ENCODE measurements around the gene BIN1.

Gene BIN1

GRCh38 chr2:127103243-127104165, 3.5 kb downstream of the BIN1 start:
- no peak for DNase-seq

- no peak for DNase-seq
Observed at GRCh38 chr2:127102521-127103242, 4.3 kb downstream of the BIN1 start.

GRCh38 chr2:127101756-127102477, 5.0 kb downstream of the BIN1 start:
- DNase-seq = no peak

- DNase-seq = no peak
Observed at GRCh38 chr2:127101048-127101611, 5.8 kb downstream of the BIN1 start.

GRCh38 chr2:127100251-127101047, 6.5 kb downstream of the BIN1 start:
- DNase-seq = no peak

- no peak for DNase-seq
Observed at GRCh38 chr2:127098711-127099110, 8.2 kb downstream of the BIN1 start.

- no peak for DNase-seq
Observed at GRCh38 chr2:127097841-127098651, 8.9 kb downstream of the BIN1 start.

- no peak for DNase-seq
Observed at GRCh38 chr2:127097471-127097765, 9.5 kb downstream of the BIN1 start.

- no peak for DNase-seq
Observed at GRCh38 chr2:127096718-127097470, 10.1 kb downstream of the BIN1 start.

- no peak for DNase-seq
Observed at GRCh38 chr2:127096280-127096679, 10.7 kb downstream of the BIN1 start.

GRCh38 chr2:127095784-127096183, 11.2 kb downstream of the BIN1 start:
- DNase-seq = no peak

GRCh38 chr2:127095367-127095641, 11.7 kb downstream of the BIN1 start:
- no peak for DNase-seq

GRCh38 chr2:127094509-127095366, 12.2 kb downstream of the BIN1 start:
- DNase-seq = no peak

GRCh38 chr2:127093648-127094210, 13.2 kb downstream of the BIN1 start:
- no peak for DNase-seq

GRCh38 chr2:127092901-127093516, 13.9 kb downstream of the BIN1 start:
- DNase-seq = no peak

- no peak for DNase-seq
Observed at GRCh38 chr2:127092306-127092705, 14.6 kb downstream of the BIN1 start.

GRCh38 chr2:127091886-127092285, 15.1 kb downstream of the BIN1 start:
- DNase-seq = no peak

- no peak for DNase-seq
Observed at GRCh38 chr2:127091148-127091547, 15.8 kb downstream of the BIN1 start.

Measured in CD4-positive, alpha-beta T cell treated with Interleukin-21 for 1 hour (primary cell).